GM20000 (cell line): ENCODE measurements around the gene APMAP.

Experiments
- DNase-seq: peaks from one replicate; pipeline ENCODE4 v3.0.0; 2012; ENCODE audit warnings: low spot score
- CTCF ChIP-seq: IDR thresholded peaks from 2 replicates; pipeline ENCODE4 v1.5.1; 2012; ENCODE audit warnings: mild to moderate bottlenecking, control low read depth; ENCODE audit errors: extremely low read depth, missing control alignments

Gene APMAP

GRCh38 chr20:25018425-25018824 lies 25.9 kb upstream of the APMAP start:
- DNase-seq, result no peak
- no peak for TF ChIP-seq CTCF

- no peak for TF ChIP-seq CTCF
- DNase-seq, result no peak
Measured at GRCh38 chr20:25017257-25017803, 24.8 kb upstream of the APMAP start.

GRCh38 chr20:25016471-25016870 lies 23.9 kb upstream of the APMAP start:
- TF ChIP-seq CTCF, result no peak
- DNase-seq, result no peak

GRCh38 chr20:25015986-25016385 lies 23.4 kb upstream of the APMAP start:
- no peak for TF ChIP-seq CTCF

GRCh38 chr20:25014816-25015215 lies 22.3 kb upstream of the APMAP start:
- TF ChIP-seq CTCF, result no peak
- no peak for DNase-seq

More at GRCh38 chr20:25015986-25016385, 23.4 kb upstream of the APMAP start:
- DNase-seq, result no peak

- DNase-seq, result no peak
- no peak for TF ChIP-seq CTCF
Measured at GRCh38 chr20:25013478-25014380, 21.2 kb upstream of the APMAP start.

- no peak for TF ChIP-seq CTCF
- DNase-seq, result no peak
Measured at GRCh38 chr20:25012616-25013189, 20.2 kb upstream of the APMAP start.
